ENCODE data around the gene TCF4. TPM values are rescaled to one million over a fixed set of nuclear protein-coding genes. Genes with fewer than 3 reads are reported as not detected.

Gene TCF4
- total RNA-seq, 1 experiment from 2014 or later: 2.3 TPM

- intact Hi-C loops (cut with micrococcal nuclease; ENCODE audit: unreplicated experiment) (no loop called here), in situ Hi-C loops (cut with HindIII; ENCODE audit: low pct_unique_long_range_greater_than_20kb, low sequenced_read_pairs) (no loop called here)
- no TSS peak for BruUV-seq (replicated peaks)
- DNase-seq (ENCODE audit: low read depth, low spot score) (no peak), ATAC-seq (no peak)
- no peaks in the 10 kb centered on the region for H3K9me3 ChIP-seq (ENCODE audit: control insufficient read depth, insufficient read depth, low read depth, low read length)
- no peaks in the 10 kb centered on the region for H3K27me3 ChIP-seq (ENCODE audit: control insufficient read depth, insufficient read depth, low read length)
- ChIA-PET POLR2A (no interaction called here), CTCF (no interaction called here)
- H3K4me3 ChIP-seq (ENCODE audit: low read depth in 2 of 2, low read length in 2 of 2): no peak overlapping the region
- TF ChIP-seq TCF7L2 (IDR thresholded peaks at IDR 0.05; ENCODE audit: low read depth, low read length) (no peak), POLR2AphosphoS5 (IDR thresholded peaks at IDR 0.05; ENCODE audit: low read depth, low read length) (no peak), SIN3A (IDR thresholded peaks at IDR 0.05; ENCODE audit: borderline replicate concordance, insufficient read depth, low read depth, low read length) (no peak)
- TF ChIP-seq, protein P1, sequence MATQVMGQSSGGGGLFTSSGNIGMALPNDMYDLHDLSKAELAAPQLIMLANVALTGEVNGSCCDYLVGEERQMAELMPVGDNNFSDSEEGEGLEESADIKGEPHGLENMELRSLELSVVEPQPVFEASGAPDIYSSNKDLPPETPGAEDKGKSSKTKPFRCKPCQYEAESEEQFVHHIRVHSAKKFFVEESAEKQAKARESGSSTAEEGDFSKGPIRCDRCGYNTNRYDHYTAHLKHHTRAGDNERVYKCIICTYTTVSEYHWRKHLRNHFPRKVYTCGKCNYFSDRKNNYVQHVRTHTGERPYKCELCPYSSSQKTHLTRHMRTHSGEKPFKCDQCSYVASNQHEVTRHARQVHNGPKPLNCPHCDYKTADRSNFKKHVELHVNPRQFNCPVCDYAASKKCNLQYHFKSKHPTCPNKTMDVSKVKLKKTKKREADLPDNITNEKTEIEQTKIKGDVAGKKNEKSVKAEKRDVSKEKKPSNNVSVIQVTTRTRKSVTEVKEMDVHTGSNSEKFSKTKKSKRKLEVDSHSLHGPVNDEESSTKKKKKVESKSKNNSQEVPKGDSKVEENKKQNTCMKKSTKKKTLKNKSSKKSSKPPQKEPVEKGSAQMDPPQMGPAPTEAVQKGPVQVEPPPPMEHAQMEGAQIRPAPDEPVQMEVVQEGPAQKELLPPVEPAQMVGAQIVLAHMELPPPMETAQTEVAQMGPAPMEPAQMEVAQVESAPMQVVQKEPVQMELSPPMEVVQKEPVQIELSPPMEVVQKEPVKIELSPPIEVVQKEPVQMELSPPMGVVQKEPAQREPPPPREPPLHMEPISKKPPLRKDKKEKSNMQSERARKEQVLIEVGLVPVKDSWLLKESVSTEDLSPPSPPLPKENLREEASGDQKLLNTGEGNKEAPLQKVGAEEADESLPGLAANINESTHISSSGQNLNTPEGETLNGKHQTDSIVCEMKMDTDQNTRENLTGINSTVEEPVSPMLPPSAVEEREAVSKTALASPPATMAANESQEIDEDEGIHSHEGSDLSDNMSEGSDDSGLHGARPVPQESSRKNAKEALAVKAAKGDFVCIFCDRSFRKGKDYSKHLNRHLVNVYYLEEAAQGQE (IDR thresholded peaks at IDR 0.05; ENCODE audit: insufficient read depth in 1 of 2, low read depth in 2 of 2, low read length in 1 of 2): no peak
- TF ChIP-seq, protein P2, sequence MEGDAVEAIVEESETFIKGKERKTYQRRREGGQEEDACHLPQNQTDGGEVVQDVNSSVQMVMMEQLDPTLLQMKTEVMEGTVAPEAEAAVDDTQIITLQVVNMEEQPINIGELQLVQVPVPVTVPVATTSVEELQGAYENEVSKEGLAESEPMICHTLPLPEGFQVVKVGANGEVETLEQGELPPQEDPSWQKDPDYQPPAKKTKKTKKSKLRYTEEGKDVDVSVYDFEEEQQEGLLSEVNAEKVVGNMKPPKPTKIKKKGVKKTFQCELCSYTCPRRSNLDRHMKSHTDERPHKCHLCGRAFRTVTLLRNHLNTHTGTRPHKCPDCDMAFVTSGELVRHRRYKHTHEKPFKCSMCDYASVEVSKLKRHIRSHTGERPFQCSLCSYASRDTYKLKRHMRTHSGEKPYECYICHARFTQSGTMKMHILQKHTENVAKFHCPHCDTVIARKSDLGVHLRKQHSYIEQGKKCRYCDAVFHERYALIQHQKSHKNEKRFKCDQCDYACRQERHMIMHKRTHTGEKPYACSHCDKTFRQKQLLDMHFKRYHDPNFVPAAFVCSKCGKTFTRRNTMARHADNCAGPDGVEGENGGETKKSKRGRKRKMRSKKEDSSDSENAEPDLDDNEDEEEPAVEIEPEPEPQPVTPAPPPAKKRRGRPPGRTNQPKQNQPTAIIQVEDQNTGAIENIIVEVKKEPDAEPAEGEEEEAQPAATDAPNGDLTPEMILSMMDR (IDR thresholded peaks at IDR 0.05): no peak
- no peaks in the 10 kb centered on the region for H3K36me3 ChIP-seq (ENCODE audit: control insufficient read depth, insufficient read depth, low read length)
- no peaks in the 10 kb centered on the region for H3K4me1 ChIP-seq (ENCODE audit: control insufficient read depth, insufficient read depth, low read length)
- H3K27ac ChIP-seq (ENCODE audit: low read length): no peak overlapping the region
Measured at GRCh38 chr18:55173291-55173690, 414.7 kb downstream of the TCF4 start.

Small RNAs within 50 kb of the gene (microRNA-seq; reads per million reads assigned to microRNA genes)
- not detected for gene MIR4529 (ENCODE audit: unreplicated experiment)

Measured in Panc1 (cell line).